GM21360 (cell line): Measurements from ENCODE around the gene TDRD7.
A peak's percentile ranks its signal among the peaks of the same experiment; 100 is the strongest.

Experiments
- ATAC-seq: cut with Tn5 transposase; IDR thresholded peaks from one replicate; pipeline ENCODE4 v1.9.1; 2021; ENCODE audit warnings: mild to moderate bottlenecking, moderate library complexity; ENCODE audit not compliant: unreplicated experiment

TDRD7 gene, protein sequence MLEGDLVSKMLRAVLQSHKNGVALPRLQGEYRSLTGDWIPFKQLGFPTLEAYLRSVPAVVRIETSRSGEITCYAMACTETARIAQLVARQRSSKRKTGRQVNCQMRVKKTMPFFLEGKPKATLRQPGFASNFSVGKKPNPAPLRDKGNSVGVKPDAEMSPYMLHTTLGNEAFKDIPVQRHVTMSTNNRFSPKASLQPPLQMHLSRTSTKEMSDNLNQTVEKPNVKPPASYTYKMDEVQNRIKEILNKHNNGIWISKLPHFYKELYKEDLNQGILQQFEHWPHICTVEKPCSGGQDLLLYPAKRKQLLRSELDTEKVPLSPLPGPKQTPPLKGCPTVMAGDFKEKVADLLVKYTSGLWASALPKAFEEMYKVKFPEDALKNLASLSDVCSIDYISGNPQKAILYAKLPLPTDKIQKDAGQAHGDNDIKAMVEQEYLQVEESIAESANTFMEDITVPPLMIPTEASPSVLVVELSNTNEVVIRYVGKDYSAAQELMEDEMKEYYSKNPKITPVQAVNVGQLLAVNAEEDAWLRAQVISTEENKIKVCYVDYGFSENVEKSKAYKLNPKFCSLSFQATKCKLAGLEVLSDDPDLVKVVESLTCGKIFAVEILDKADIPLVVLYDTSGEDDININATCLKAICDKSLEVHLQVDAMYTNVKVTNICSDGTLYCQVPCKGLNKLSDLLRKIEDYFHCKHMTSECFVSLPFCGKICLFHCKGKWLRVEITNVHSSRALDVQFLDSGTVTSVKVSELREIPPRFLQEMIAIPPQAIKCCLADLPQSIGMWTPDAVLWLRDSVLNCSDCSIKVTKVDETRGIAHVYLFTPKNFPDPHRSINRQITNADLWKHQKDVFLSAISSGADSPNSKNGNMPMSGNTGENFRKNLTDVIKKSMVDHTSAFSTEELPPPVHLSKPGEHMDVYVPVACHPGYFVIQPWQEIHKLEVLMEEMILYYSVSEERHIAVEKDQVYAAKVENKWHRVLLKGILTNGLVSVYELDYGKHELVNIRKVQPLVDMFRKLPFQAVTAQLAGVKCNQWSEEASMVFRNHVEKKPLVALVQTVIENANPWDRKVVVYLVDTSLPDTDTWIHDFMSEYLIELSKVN

DNA sequence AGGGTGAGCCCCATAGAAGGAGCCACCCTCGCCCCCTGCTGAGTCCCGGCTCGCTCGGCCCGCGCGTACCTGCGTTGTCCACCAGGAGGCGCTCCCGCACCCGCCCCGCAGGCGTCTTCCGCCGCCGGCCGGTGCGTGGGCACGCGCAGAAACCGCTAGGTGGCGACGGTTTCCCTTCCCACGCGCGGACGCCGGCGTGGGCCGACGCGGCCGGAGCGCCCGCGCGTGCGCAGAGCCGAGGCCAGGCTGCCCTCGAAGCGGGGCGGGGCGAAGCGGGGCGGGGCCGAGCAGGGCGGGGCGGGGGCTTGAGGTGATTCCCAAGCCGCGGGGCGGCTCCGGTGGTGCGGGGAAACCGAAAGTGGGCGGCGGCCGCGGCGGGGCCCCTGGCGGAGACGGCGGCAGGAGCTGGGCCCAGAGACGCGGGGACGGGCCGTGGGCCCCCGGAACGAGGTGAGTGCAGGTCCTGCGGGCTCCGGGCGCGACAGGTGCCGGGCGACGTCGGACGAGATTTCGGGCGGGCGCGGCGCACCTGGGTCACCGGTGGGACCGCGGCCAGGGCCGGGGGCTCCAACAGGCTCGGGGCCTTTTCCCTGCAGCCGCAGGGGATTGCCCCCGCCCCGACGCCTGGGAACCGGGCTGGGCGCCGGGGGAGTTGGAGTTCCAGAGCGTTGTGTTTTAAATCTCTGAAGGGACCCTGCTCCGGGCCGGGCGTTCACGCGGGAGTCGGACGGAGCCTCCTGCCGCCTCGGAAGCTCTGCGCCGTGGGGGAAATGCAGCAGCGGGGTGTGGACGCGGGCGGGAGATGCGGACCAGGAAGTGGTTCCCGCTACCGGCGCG is at the start of gene TDRD7:
Gene TDRD7 (plus strand): TSS at position 308 of the 837 bp plus-strand sequence. CDS start 16,370 bp downstream, outside the sequence.
- peak; percentile 71 for ATAC-seq

DNA sequence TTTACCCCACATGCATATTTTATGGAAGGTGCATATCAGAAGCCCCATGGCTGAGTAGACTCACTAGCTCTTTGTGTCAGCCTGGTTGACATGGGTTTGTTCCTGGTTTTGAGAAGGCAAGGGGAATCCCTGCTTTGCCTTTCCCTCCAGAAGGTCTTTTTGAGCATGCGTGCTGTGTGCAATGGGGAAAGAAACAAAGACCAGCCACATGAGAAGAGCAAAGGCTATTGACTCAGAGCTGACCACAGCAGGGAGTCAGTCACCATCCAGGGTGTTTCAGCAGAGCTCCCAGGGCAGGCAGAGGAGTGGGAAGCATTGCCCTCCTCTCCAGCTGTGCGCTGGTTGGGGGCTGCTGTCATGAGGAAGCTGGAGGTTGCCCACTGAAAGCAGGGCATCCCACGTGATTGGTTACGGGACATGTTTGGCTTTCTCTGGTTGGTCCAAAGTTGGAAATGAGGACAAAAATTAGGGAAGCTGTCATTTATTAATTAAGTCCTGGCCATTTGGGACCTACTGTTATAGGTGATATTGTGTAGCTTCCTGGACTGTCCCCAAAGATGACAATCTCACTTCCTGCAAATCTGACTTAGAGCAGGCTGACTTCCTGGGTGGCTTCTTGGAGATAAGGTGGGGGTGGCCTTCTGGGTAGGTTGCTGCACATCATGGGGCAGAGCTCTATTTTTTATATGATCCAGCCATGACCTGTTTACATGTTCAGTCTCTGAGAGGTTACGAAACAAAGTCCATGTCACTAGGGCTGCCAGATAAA is 48.9 kb upstream of the TDRD7 start:
- no peak for ATAC-seq

DNA sequence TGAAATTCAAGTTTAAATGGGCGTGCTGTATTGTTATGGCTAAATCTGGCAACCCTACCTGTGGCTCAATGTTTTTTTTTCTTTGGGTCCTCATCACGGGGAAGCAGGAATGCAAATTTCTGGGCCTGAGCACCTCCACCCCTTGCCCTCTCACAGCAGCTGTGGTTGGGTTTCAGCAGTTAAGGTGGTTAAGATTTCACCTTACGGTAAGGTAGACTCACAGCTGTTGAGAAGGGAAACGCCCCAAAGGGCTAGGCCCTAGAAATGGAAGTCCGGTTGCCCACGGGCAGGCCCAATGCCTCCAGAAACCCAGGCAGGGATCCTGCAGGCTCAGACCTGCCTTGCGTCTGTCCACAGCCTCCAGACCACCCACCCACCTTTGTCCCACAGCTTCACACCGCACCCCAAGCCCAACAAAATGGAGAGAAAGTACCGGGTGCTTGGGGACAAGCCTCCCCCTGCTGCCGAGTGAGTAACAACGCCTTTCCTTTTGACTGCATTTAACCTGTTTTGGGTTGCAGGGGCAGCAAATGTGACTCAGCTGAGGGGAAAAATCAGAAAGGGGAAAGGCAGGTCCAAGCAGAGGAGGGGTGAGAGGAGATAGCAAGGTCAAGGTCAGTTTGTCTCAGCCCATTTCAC is 48.1 kb upstream of the TDRD7 start:
- no peak for ATAC-seq

DNA sequence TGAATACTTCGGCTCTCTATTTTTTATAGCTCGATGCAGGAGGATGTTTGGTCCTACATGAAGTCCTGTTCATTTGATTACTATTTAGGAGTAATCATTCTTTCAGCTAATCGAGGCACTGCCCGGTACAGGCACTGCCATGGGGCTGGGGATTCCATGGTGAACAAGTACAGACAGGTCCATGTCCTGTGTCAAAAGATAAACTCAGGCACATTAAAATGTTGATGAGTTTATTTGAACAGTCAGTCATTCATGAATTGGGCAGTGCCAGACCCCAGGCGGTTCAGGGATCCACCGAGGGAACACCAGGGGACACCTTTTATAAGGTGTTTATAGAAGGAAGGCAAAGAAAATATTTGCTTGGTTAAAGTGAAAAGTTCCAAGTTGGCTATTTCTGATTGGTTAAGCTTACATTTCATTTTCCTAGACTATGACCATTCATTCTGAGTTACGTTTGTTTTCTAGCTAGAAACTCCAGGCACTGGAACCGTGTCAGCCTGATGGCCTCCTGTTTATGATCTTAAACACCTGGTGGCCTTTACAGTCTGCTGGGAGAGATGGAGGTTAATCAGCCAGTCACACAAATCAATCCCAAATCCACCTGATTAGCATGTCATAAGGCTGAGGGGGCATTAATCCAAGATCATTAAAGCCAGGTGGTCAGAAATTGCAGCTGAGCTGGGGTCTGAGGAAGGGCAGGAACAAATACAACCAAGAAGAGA is 47.0 kb upstream of the TDRD7 start:
- no peak for ATAC-seq

DNA sequence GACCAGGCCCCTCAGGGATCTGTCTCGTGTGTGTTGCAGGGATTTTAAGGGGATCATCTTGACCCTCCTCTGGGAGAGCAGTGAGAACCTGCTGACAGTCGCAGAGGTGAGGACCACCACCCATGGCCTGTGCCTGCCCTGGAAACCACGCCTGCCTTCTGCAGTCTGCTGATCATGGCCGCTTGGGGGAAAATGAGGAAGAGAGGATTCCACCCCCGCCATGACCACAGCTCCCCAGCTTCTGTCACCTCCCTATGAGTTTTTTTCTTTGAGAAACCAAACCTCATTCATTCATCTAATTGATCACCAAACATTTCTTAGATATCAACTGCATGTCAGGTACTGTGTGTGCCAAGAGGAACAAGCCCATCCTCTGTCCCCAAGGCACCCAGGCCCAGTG is 46.3 kb upstream of the TDRD7 start:
- ATAC-seq, result no peak

DNA sequence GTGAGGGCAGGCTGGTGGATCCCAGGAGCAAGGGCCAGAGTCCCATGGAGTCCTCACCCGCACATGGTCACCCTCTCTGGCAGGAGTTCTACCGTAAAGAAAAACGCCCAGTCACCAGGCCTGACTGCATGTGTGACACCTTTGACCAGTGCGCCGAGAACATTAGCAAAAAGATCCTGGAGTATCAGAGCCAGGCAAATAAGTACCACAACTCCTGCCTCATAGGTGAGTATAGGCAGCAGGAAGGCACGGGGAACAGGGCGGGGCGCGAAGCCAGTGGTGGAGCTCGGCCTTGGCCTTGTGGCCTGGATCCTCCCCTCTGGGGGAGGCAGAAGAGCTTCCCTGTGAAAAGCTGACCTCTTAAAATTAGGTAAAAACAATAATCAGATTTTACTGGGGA is 45.4 kb upstream of the TDRD7 start:
- ATAC-seq, result no peak

DNA sequence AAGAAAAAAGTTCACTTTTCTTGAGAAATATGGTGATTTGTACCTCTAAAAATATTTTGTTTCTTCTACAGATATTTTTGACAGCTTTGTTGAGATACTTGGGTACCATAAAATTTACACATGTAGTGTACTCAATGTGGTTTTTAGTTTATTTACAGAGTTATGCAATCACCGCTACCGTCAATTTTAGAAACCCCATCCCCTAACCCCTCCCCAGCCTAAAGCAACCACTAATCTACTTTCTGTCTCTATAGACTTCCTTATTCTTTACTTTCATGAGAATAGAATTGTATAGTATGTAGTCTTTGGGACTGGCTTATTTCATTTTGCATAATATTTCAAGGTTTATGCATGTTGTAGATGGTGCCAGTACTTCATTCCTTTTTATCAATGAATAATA is 45.0 kb upstream of the TDRD7 start:
- ATAC-seq, result no peak

DNA sequence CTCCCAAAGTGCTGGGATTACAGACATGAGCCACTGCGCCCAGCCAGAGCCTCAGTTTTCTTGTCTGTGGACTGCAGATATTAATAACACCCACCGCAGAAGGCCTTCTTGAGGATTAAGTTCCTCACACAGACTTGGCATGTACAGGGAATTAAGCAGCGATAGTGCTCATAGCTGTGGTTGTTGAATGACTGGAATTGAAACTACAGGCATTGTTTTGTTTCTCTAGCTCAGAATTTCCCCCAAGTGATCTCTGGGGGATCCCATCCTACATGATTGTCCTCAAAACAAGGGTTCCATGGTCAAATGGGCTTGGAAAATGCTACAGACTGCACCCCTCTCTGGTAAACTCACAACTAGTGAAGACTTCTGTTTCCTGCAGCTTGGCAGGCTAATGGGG is 44.2 kb upstream of the TDRD7 start:
- peak; percentile 65 for ATAC-seq

DNA sequence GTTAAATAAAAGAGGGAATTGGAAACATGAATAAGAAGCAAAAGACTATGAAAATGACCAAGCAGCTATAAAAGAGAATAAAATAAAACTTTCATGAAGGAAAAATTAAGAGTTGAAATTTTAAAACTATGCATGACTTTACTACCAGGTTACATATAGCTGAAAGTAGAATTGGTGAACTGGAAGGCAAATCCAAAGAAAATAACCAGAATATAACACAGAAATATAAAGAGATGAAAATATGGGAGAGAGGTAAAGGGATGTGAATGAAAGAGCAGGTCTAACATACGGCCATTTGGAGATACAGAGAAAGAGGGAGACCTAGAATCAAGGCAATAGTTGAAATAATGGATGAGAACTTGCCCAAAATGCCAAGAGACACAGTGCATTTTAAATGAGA is 42.9 kb upstream of the TDRD7 start:
- ATAC-seq, result no peak

DNA sequence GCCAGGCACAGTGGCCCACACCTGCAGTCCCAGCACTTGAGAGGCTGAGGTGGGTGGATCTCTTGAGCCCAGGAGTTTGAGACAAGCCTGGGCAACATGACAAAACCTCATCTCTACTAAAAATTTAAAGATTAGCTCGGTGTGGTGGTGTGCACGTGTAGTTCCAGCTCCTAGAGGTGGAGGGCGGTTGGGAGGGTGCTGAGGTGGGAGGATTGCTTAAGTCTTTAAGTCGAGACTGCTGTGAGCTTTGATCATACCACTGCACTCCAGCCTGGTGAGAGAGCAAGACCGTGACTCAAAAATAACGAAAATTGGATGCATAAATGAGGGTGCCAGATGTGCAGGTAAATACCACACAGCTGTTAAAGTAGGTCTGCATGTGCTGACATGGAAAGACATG is 39.3 kb upstream of the TDRD7 start:
- ATAC-seq, result no peak

DNA sequence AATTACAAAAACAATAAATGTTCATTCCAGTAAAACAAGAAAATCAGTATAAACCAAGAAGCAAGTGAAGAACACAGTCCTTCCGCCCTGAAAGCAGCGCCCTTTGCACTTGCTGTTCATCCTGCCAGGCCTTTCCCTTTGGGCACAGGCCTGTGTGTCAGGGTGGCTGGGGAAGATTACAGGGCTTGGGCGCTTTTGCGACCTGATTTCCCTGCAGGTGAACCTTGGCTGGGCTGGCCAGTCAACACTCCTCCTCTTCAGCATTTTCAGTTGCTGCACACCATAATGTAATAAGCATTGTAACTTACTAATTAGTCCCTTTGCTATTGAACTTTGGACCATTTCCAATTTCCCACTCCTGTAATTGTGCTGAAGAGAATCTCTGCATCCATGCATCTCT is 38.6 kb upstream of the TDRD7 start:
- ATAC-seq, result no peak

DNA sequence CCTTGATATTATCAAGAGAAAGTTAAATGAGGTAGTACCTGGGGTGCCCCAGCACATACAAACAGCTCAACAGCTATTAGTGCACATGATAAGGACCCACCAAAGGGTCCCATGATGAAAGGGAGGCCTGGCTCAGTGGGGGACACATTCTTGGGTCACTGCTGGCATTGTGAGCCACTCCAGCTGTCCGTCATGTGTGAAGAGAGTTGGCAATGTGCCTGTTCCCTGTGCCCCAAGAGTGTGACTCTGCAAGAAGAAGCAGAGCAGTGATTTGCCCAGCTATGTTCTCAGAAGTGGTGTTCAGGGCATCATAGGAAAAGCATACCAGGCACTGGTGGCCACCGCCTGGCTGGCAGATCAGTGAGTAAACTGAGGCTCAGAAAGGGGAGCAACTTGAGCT is 37.1 kb upstream of the TDRD7 start:
- ATAC-seq, result no peak

DNA sequence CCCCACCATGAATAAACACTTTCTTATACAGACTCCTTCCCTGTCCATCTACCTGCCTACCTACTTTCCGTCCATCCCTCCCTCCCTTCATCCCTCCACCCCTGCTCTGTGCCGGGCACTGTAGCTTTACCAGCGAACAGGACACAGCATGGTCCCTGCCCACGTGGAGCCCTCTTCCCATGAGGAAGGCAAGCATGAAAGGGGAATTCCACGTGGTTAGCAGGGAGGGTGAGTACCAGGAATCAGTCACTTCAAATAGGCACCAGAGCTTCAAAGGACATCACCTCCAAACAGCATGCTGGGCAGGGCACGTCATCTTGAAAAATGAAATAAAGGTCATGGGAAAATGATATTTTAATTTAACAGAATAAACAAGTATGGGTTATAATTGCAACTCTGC is 35.0 kb upstream of the TDRD7 start:
- ATAC-seq, result no peak

DNA sequence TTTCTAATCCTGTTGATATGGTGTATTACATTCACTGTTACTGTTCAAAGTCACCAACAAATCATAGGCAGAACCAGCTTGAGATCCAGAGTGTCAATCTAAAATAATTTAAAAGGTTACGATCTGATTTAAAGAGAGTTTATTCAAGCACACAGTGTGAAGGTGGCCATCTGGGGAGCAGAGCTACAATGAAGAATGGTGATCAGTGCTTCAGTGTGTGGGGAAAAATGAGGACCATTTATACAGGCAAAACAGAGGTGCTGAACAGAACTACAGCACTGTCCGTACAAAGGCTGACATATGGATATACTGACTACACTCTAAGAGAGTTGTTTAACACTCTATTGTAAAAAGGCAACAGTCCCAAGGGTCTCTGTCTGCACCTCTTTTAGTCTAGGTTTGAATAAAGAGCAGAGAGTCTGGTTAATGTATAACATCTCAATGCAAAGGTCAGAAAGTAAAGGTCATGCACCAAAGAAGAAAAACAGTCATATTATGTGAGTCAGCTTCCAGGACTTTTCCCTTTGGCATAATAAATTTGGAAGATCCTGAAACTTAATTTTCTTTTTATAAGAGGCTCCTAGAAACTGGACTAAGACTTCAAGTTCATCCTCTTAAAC is 29.7 kb upstream of the TDRD7 start:
- no peak for ATAC-seq

DNA sequence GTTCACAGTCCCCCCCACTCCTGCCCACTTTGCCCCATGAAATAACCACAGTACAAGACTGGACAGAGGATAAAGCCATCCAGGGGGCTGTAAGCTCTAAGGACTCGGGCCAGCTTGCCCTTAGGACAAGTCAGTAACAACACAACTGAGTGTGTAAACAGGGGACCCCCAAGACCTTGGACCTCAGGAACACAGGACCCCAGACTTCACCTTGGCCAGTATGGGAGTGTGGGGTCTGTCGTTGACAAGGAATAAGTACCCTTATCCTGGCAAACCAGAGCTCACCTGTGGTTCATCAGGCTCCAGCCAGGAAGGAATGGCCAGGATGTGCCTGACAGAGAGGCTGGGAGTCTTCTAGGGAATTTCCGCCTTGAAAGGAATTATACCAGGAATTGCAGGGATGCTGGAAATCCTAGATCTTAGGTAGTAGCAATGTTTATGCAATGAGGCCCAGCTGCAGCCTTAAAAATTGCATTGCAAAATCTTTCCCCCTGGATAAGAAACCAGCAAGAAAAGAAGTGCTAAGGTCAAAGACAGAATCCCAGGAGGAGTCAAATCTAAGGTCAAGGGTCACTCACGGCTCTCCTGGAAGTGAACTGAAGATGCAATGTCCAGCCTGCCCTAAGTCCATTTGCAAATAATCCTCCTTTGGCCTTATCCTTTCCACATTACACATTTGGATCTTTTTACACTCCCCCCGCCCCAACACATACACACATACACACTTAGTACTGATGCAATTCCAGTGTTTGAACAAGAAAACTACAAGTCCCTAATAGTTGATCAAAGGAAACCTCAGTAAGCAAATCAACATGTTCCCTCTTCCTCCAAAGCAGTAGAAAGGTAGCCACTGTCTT is 27.3 kb upstream of the TDRD7 start:
- ATAC-seq, result no peak

DNA sequence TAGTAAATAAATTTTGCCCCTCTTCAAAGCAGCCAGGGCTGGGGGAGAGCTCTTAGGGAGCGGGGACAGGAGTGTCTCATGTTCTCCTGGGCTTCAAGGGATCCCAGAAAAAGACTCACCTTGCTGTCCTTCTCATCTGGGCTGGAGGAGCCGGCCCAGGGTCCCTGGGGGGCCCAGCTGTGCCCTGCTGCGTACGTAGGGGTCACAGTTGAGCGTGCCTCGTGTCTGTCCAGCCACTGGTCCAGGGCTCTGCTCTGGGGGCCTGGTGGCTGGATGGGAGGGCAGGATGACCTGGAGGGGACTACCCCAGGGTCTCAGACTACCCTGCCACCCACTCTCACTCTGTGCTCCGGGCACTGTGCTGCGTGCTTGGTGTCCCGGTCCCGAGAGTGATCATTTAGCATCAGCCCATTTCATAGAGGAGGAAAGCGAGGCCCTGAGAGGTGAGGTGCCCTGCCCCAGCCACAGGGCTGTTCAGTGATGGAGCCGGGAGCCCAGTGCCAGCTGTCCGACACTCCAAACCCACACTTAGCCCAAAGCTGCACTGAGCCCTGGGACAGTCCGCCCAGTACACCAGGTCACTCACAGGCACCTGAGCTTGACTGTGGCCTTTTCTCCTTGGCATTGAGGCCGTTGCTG is 26.2 kb upstream of the TDRD7 start:
- ATAC-seq, result no peak

DNA sequence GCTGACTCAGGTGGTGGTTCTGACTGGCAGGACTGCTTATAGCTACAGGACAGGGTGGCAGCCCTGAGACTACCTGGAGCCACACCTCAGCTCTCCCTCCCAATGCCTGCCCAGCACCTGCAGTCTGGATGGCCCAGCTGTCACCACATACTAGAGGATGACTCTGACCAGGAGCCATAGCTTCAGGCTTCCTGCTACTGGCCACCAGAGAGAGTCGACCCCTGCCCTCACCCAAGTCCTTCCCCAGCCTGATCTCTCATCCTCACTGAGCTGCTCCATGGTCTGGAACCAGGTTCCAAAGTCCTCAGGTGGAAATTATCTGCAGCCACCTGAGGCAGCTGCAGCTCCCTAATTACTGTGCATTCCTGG is 25.6 kb upstream of the TDRD7 start:
- ATAC-seq, result no peak
